Endothelial cell of umbilical vein (primary cell): Measurements from ENCODE around the gene DHCR7. TPM values are rescaled to one million over a fixed set of nuclear protein-coding genes. Genes with fewer than 3 reads are reported as not detected.

Experiments
- BruUV-seq: library from RNA; stranded (reverse); fragments of 400-500 nt; replicated peaks from 2 replicates; lab custom pipeline; 2021; lab: Mats Ljungman, UMichigan
- CTCF ChIA-PET: fragments of 300-600, 350-600 bp; sonication (Branson Sonifier 250); formaldehyde crosslinking; loops from one replicate; lab custom pipeline; 2021; ENCODE audit warnings: antibody characterized with exemption, inconsistent platforms; lab: Charles Lee
- POLR2A ChIA-PET: fragments of 300-600, 350-600 bp; sonication (Branson Sonifier 250); formaldehyde crosslinking; loops from one replicate; lab custom pipeline; 2021; ENCODE audit warnings: antibody characterized with exemption, inconsistent platforms; lab: Charles Lee
- DNase-seq: peaks from one replicate; pipeline ENCODE4 v3.0.0-alpha.2; 2011; ENCODE audit warnings: low read depth, low spot score
- FAIRE-seq: peaks from 2 replicates; lab custom pipeline; 2011; peaks lifted over from hg19 to GRCh38; lab: Jason Lieb, UNC
- H2AFZ ChIP-seq: 2 replicates; pipeline ENCODE4 v1.6.0; 2012; ENCODE audit warnings: low read depth, low read length, control low read depth, inconsistent platforms
- H3K27ac ChIP-seq: 2 replicates; pipeline ENCODE4 v1.5.1; 2011; ENCODE audit warnings: low read depth, mild to moderate bottlenecking, control low read depth, low read length, moderate library complexity; ENCODE audit not compliant: insufficient read depth
- H3K27me3 ChIP-seq, 2 experiments: 2 replicates each; pipeline versions ENCODE4 v1.6.0 to v1.6.1; 2011; ENCODE audit warnings: low read length in 2 of 2, mixed read lengths in 1 of 2; ENCODE audit not compliant: control insufficient read depth in 2 of 2, insufficient read depth in 2 of 2
- H3K36me3 ChIP-seq, 2 experiments: 2 replicates in 1 of 2; 3 replicates in 1 of 2; pipeline ENCODE4 v1.5.1; 2011; ENCODE audit warnings: low read length in 2 of 2, mild to moderate bottlenecking in 1 of 2, moderate library complexity in 1 of 2; ENCODE audit not compliant: control insufficient read depth in 2 of 2, insufficient read depth in 2 of 2; ENCODE audit errors: extremely low read depth in 1 of 2
- H3K4me1 ChIP-seq: 3 replicates; pipeline ENCODE4 v1.5.1; 2011; ENCODE audit warnings: mild to moderate bottlenecking, low read length; ENCODE audit not compliant: control insufficient read depth, insufficient read depth; ENCODE audit errors: extremely low read depth
- H3K4me2 ChIP-seq: 2 replicates; pipeline ENCODE4 v1.6.1; 2011; ENCODE audit warnings: low read length, control low read depth, mixed read lengths; ENCODE audit not compliant: insufficient read depth
- H3K4me3 ChIP-seq, 3 experiments: fragments of 200-600 bp in 1 of 3; sonication (generic), shearing (Covaris generic) in 1 of 3; replicated peaks in 1 of 3; 2 replicates each; pipeline ENCODE4 v1.5.1; 2011 to 2016; ENCODE audit warnings: control low read depth in 3 of 3, low read length in 3 of 3, mild to moderate bottlenecking in 2 of 3, inconsistent platforms in 1 of 3, low read depth in 1 of 3, moderate library complexity in 1 of 3; ENCODE audit not compliant: insufficient read depth in 1 of 3
- H3K79me2 ChIP-seq: 2 replicates; pipeline ENCODE4 v1.6.0; 2012; ENCODE audit warnings: low read length, inconsistent platforms; ENCODE audit not compliant: control insufficient read depth, insufficient read depth
- H3K9ac ChIP-seq: replicated peaks from 2 replicates; pipeline ENCODE3; 2011; ENCODE audit warnings: low read length, control low read depth; ENCODE audit not compliant: insufficient read depth; ENCODE audit errors: extremely low read depth
- H3K9me1 ChIP-seq: replicated peaks from 3 replicates; pipeline ENCODE4 v1.6.0; 2011; ENCODE audit warnings: mild to moderate bottlenecking, low read length; ENCODE audit not compliant: control insufficient read depth, insufficient read depth; ENCODE audit errors: extremely low read depth
- H3K9me3 ChIP-seq: replicated peaks from 2 replicates; pipeline ENCODE4 v1.5.1; 2012; ENCODE audit warnings: low read length, inconsistent platforms; ENCODE audit not compliant: control insufficient read depth, insufficient read depth
- H4K20me1 ChIP-seq: replicated peaks from 2 replicates; pipeline ENCODE3; 2011; ENCODE audit warnings: mild to moderate bottlenecking, low read length; ENCODE audit not compliant: control insufficient read depth, insufficient read depth; ENCODE audit errors: extremely low read depth
- EZH2 ChIP-seq: IDR thresholded peaks from 2 replicates; pipeline ENCODE4 v1.6.1; 2012; ENCODE audit warnings: borderline replicate concordance, low read depth, mild to moderate bottlenecking, moderate library complexity, low read length, inconsistent platforms; ENCODE audit not compliant: severe bottlenecking
- FOS ChIP-seq: IDR thresholded peaks from 2 replicates; pipeline ENCODE4 v1.6.1; 2011; ENCODE audit warnings: mild to moderate bottlenecking, low read length, moderate library complexity, borderline replicate concordance; ENCODE audit not compliant: insufficient read depth
- GATA2 ChIP-seq: IDR thresholded peaks from 2 replicates; pipeline ENCODE4 v1.7.0; 2011; ENCODE audit warnings: low read depth, mild to moderate bottlenecking, moderate library complexity, mixed read lengths, low read length; ENCODE audit not compliant: insufficient read length, insufficient read depth
- JUN ChIP-seq: IDR thresholded peaks from 2 replicates; pipeline ENCODE4 v1.6.1; 2011; ENCODE audit warnings: borderline replicate concordance, low read depth; ENCODE audit not compliant: insufficient read length, insufficient read depth
- MAX ChIP-seq: IDR thresholded peaks from 2 replicates; pipeline ENCODE4 v1.6.1; 2011; ENCODE audit not compliant: insufficient read depth, insufficient read length
- MYC ChIP-seq: IDR thresholded peaks from one replicate; pipeline ENCODE4 v1.6.1; 2011; ENCODE audit warnings: mild to moderate bottlenecking, low read depth, low read length
- POLR2A ChIP-seq: IDR thresholded peaks from 2 replicates; pipeline ENCODE4 v1.6.1; 2012; ENCODE audit warnings: low read depth, mild to moderate bottlenecking, control low read depth, low read length
- POLR2AphosphoS5 ChIP-seq: IDR thresholded peaks from 2 replicates; pipeline ENCODE4 v1.6.1; 2012; ENCODE audit warnings: low read depth, mild to moderate bottlenecking, control low read depth, low read length, moderate library complexity; ENCODE audit not compliant: insufficient read depth
- dilution Hi-C: fragments of 300-500 bp; cut with MboI; formaldehyde crosslinking; loops from one replicate; pipeline ENCODE4 v1.15.0; 2019; ENCODE audit warnings: low sequenced_read_pairs; ENCODE audit not compliant: extremely low pct_ligation_motif_present
- intact Hi-C: fragments of 100-400 bp; cut with micrococcal nuclease; formaldehyde crosslinking; loops from one replicate; pipeline ENCODE4 v1.10.0; 2022
- polyA plus RNA-seq, 4 experiments: library from polyadenylated mRNA; depleted of rRNA in 3 of 4; stranded (reverse) in 3 of 4; unstranded in 1 of 4; fragments of >200 nt; gene quantifications; 2 replicates each; pipeline versions ENCODE4 v1.2.1 to v1.2.3, GENCODE V29; 2011 to 2012; ENCODE audit warnings: missing spikeins in 1 of 4
- total RNA-seq: library from RNA; stranded (reverse); gene quantifications from 2 replicates; pipeline ENCODE4 v1.2.3, GENCODE V29; 2021
- TF ChIP-seq, protein P1 (sequence below), 2 donors: IDR thresholded peaks; 1 replicate in 1 of 2; 2 replicates in 1 of 2; pipeline ENCODE4 v1.5.1; 2011; ENCODE audit warnings: low read length in 2 of 2, mild to moderate bottlenecking in 2 of 2, moderate library complexity in 2 of 2, control low read depth in 1 of 2, inconsistent platforms in 1 of 2, low read depth in 1 of 2; ENCODE audit not compliant: insufficient read depth in 1 of 2; ENCODE audit errors: extremely low read depth in 1 of 2

DHCR7 gene
- total and polyA plus RNA-seq, 2 donors (not counting 3 experiments of a cell fraction or from before 2014, with no cell fraction given) = 171 to 175 TPM

- Histone ChIP-seq H3K36me3 (peaks cover 20 to 57% of the 10 kb centered on the region in 2 experiments), H4K20me1 (no peaks in the 10 kb centered on the region), H3K27me3 (no peaks in the 10 kb centered on the region), H3K9ac (no peak overlapping the region), H3K9me1 (no peaks in the 10 kb centered on the region), H3K9me3 (no peaks in the 10 kb centered on the region), H3K27ac (no peak overlapping the region), H3K4me2 (no peak overlapping the region), H2AFZ (no peak overlapping the region), H3K4me3 (no peak overlapping the region), H3K4me1 (no peaks in the 10 kb centered on the region), H3K79me2 (no peaks in the 10 kb centered on the region)
- dilution Hi-C loops = no loop called here
- ChIA-PET POLR2A (no interaction called here), CTCF (no interaction called here)
- intact Hi-C loops = no loop called here
- TF ChIP-seq POLR2AphosphoS5 = no peak
- FAIRE-seq (no peak), DNase-seq (no peak)
- BruUV-seq = no TSS peak
Observed at GRCh38 chr11:71476031-71476430, 27.8 kb upstream of the DHCR7 start.

GRCh38 chr11:71474771-71475483, 26.7 kb upstream of the DHCR7 start:
- CTCF ChIA-PET = no interaction called here

More at GRCh38 chr11:71474771-71475483, 26.7 kb upstream of the DHCR7 start:
- no peaks in the 10 kb centered on the region for H3K79me2 ChIP-seq
- DNase-seq (no peak), FAIRE-seq (no peak)
- no peak overlapping the region for H2AFZ ChIP-seq
- POLR2A ChIA-PET = no interaction called here
- no peak overlapping the region for H3K9ac ChIP-seq
- dilution Hi-C loops = no loop called here
- no peaks in the 10 kb centered on the region for H4K20me1 ChIP-seq
- H3K27ac ChIP-seq = no peak overlapping the region
- no peak overlapping the region for H3K4me3 ChIP-seq
- peaks cover 20 to 49% of the 10 kb centered on the region in 2 experiments for H3K36me3 ChIP-seq
- H3K4me1 ChIP-seq = no peaks in the 10 kb centered on the region
- TF ChIP-seq POLR2AphosphoS5 (no peak), GATA2 (no peak), JUN (no peak), EZH2 (no peak), MYC (no peak), FOS (no peak), MAX (no peak), POLR2A (no peak)
- TF ChIP-seq, protein P1, sequence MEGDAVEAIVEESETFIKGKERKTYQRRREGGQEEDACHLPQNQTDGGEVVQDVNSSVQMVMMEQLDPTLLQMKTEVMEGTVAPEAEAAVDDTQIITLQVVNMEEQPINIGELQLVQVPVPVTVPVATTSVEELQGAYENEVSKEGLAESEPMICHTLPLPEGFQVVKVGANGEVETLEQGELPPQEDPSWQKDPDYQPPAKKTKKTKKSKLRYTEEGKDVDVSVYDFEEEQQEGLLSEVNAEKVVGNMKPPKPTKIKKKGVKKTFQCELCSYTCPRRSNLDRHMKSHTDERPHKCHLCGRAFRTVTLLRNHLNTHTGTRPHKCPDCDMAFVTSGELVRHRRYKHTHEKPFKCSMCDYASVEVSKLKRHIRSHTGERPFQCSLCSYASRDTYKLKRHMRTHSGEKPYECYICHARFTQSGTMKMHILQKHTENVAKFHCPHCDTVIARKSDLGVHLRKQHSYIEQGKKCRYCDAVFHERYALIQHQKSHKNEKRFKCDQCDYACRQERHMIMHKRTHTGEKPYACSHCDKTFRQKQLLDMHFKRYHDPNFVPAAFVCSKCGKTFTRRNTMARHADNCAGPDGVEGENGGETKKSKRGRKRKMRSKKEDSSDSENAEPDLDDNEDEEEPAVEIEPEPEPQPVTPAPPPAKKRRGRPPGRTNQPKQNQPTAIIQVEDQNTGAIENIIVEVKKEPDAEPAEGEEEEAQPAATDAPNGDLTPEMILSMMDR (IDR thresholded peaks at IDR 0.05; ENCODE audit: extremely low read depth in 1 of 2, insufficient read depth in 1 of 2, low read depth in 1 of 2, low read length in 2 of 2) = no peak
- no TSS peak for BruUV-seq
- no peaks in the 10 kb centered on the region for H3K9me1 ChIP-seq
- no peaks in the 10 kb centered on the region for H3K27me3 ChIP-seq
- no peak overlapping the region for H3K4me2 ChIP-seq
- intact Hi-C loops = no loop called here
- H3K9me3 ChIP-seq = no peaks in the 10 kb centered on the region
